DOHH2 (cell line): Measurements from ENCODE around the gene FBRSL1.

Source experiments
- H3F3A ChIP-seq: fragments of 200-600 bp; sonication (generic), shearing (Covaris generic); 2 replicates; pipeline ENCODE4 v1.6.0; 2016; ENCODE audit warnings: antibody characterized with exemption, mild to moderate bottlenecking; ENCODE audit not compliant: control insufficient read depth, insufficient read depth
- H3K27ac ChIP-seq: fragments of 200-600 bp; sonication (generic); 2 replicates; pipeline ENCODE4 v1.5.1; 2014; ENCODE audit warnings: low read depth, mild to moderate bottlenecking, low read length, moderate library complexity
- H3K27me3 ChIP-seq: fragments of 200-600 bp; sonication (generic); 2 replicates; pipeline ENCODE4 v1.6.1; 2014; ENCODE audit warnings: mild to moderate bottlenecking, low read length, mixed read lengths; ENCODE audit not compliant: control insufficient read depth
- H3K36me3 ChIP-seq: fragments of 200-600 bp; sonication (generic); 2 replicates; pipeline ENCODE4 v1.6.1; 2014; ENCODE audit warnings: mild to moderate bottlenecking, low read length, moderate library complexity, mixed read lengths; ENCODE audit not compliant: control insufficient read depth
- H3K4me1 ChIP-seq: fragments of 200-600 bp; sonication (generic); 2 replicates; pipeline ENCODE4 v1.6.1; 2014; ENCODE audit warnings: mild to moderate bottlenecking, low read length, mixed read lengths; ENCODE audit not compliant: control insufficient read depth
- H3K4me2 ChIP-seq: fragments of 200-600 bp; sonication (generic); 2 replicates; pipeline ENCODE4 v1.6.0; 2014; ENCODE audit warnings: mild to moderate bottlenecking, low read length, moderate library complexity
- H3K4me3 ChIP-seq: fragments of 200-600 bp; sonication (generic); 2 replicates; pipeline ENCODE4 v1.5.1; 2014; ENCODE audit warnings: mild to moderate bottlenecking, low read length, mixed read lengths
- H3K79me2 ChIP-seq: fragments of 200-600 bp; sonication (generic); 2 replicates; pipeline ENCODE4 v1.6.1; 2014; ENCODE audit warnings: mild to moderate bottlenecking, low read length, mixed read lengths; ENCODE audit not compliant: control insufficient read depth
- H3K9me2 ChIP-seq: fragments of 200-600 bp; sonication (generic); replicated peaks from 2 replicates; pipeline ENCODE4 v1.6.1; 2014; ENCODE audit warnings: mild to moderate bottlenecking, low read length, mixed read lengths; ENCODE audit not compliant: control insufficient read depth
- H3K9me3 ChIP-seq: fragments of 200-600 bp; sonication (generic); 2 replicates; pipeline ENCODE4 v1.6.1; 2014; ENCODE audit warnings: antibody characterized with exemption, low read length, mixed read lengths; ENCODE audit not compliant: control insufficient read depth, insufficient read depth
- H4K20me1 ChIP-seq: fragments of 200-600 bp; sonication (generic); 2 replicates; pipeline ENCODE4 v1.6.0; 2014; ENCODE audit warnings: low read depth, mild to moderate bottlenecking, antibody characterized with exemption, low read length, moderate library complexity; ENCODE audit not compliant: control insufficient read depth, insufficient read depth
- CTCF ChIP-seq: fragments of 200-600 bp; sonication (generic); IDR thresholded peaks from one replicate; pipeline ENCODE4 v1.5.1; 2014; ENCODE audit warnings: antibody characterized with exemption, mild to moderate bottlenecking, low read depth, low read length; ENCODE audit not compliant: poor library complexity, severe bottlenecking
- EZH2phosphoT487 ChIP-seq: fragments of 200-600 bp; sonication (generic); IDR thresholded peaks from 2 replicates; pipeline ENCODE4 v1.6.1; 2017; ENCODE audit warnings: borderline replicate concordance, mild to moderate bottlenecking, antibody characterized with exemption, low read length, moderate library complexity, mixed read lengths

Gene FBRSL1

DNA sequence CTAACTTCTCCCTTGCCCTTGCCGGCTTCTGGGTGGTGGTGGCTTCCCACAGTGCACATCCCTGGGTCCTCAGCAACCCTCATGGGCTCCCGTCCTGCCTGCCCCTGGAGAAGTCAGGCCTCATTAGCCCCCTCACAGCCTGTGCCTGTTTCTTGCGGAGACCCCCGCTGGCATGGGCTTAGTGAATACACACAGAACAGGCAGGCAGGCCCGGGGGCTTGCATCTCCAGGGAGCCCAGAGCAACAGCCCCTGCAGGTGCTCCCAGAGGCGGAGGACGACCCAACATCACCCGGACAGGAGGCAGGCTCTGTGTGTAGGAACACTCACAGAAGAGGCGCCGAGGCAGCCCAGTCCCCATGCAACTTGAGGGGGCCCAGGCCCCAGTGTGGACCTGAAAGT, 25.1 kb upstream of the FBRSL1 start:
- no peak for TF ChIP-seq CTCF
- Histone ChIP-seq H3K9me3 (peaks cover 36% of the 10 kb centered on the region; the same call in 1 of the 2 replicates), H3K79me2 (no peaks in the 10 kb centered on the region), H4K20me1 (no peaks in the 10 kb centered on the region), H3K4me3 (no peak overlapping the region), H3K9me2 (no peaks in the 10 kb centered on the region), H3F3A (peaks cover 35% of the 10 kb centered on the region), H3K27ac (no peak overlapping the region; the same call in 1 of the 2 replicates), H3K27me3 (no peaks in the 10 kb centered on the region), H3K36me3 (peaks cover 2% of the 10 kb centered on the region; the same call in 1 of the 2 replicates), H3K4me1 (peaks cover 64% of the 10 kb centered on the region), H3K4me2 (peak overlapping the region; percentile 59)

DNA sequence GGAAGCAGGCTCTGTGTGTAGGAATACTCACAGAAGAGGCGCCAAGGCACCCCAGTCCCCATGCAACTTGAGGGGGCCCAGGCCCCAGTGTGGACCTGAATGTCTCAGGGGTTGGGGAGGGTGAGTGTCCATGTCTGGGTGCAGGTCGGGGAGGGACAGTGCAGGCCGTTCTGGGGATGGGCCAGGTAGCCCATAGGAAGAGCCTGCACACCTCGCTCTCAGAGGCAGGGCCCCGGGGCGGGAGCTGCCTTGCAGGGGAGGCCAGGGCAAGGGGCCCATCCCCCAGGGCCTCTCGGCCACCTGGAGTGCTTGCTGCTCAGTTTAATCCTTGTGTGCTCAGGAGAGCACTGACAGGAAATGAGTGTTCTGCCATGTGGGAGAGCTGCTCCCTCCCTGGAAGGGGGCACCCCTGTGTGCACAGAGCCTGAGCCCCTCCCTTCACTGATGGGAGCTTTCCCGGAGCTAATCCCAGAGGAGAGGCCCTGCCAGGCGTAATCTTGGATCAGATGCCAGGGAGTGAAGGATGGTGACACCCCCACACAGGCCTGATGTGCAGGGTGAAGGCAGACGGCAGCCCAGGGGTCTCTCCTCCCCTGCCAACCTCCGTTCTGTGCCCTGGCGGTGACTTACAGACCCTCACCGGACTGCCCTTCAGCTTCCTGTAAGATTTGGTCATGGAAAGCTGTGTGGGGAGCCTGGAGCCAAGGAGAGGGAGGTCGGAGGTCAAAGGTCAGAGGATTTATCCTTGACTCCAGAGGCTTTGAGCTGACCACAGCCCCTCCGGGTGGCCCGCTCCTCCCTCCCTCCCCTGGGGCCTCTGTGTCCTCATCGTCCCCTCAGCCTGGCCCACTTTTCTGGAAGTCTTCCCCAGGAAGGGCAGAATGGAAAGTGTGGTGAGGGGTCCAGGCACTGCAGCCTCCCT, 24.4 kb upstream of the FBRSL1 start:
- Histone ChIP-seq H3K27ac (peak overlapping the region; percentile 100), H4K20me1 (no peaks in the 10 kb centered on the region), H3K4me1 (peaks cover 71% of the 10 kb centered on the region), H3K27me3 (no peaks in the 10 kb centered on the region), H3K79me2 (no peaks in the 10 kb centered on the region), H3K9me2 (no peaks in the 10 kb centered on the region), H3K4me3 (peak overlapping the region; percentile 46), H3F3A (peaks cover 36% of the 10 kb centered on the region), H3K9me3 (peaks cover 34% of the 10 kb centered on the region; the same call in 1 of the 2 replicates), H3K36me3 (peaks cover 2% of the 10 kb centered on the region; the same call in 1 of the 2 replicates), H3K4me2 (peak overlapping the region; percentile 59)
- TF ChIP-seq CTCF, result no peak
- TF ChIP-seq EZH2phosphoT487, result no peak

- H3F3A ChIP-seq, result peaks cover 36% of the 10 kb centered on the region
- TF ChIP-seq EZH2phosphoT487 (no peak), CTCF (no peak)
- H3K4me2 ChIP-seq, result peak overlapping the region; percentile 59
- no peaks in the 10 kb centered on the region for H3K27me3 ChIP-seq
- H3K9me2 ChIP-seq, result no peaks in the 10 kb centered on the region
- no peaks in the 10 kb centered on the region for H3K79me2 ChIP-seq
- peak overlapping the region; percentile 46; the same call in 1 of the 2 replicates for H3K4me3 ChIP-seq
- H4K20me1 ChIP-seq, result no peaks in the 10 kb centered on the region
- peak overlapping the region; percentile 100 for H3K27ac ChIP-seq
- H3K9me3 ChIP-seq, result peaks cover 34% of the 10 kb centered on the region; the same call in 1 of the 2 replicates
- peaks cover 2% of the 10 kb centered on the region; the same call in 1 of the 2 replicates for H3K36me3 ChIP-seq
- peaks cover 81% of the 10 kb centered on the region for H3K4me1 ChIP-seq
Measured at GRCh38 chr12:132466241-132467201, 23.4 kb upstream of the FBRSL1 start.
